Sciatic nerve (tissue), 2 donors: ENCODE measurements around the gene WSCD2. TPM values are rescaled to one million over a fixed set of nuclear protein-coding genes. Genes with fewer than 3 reads are reported as not detected.

Experiments used
- ATAC-seq: fragments of 200-7000 bp; cut with Tn5 transposase; one replicate; pipeline ENCODE4 v1.9.1; 2020; ENCODE audit warnings: mild to moderate bottlenecking, moderate library complexity
- DNase-seq: peaks from one replicate; pipeline ENCODE4 v3.0.0-alpha.2; 2020; ENCODE audit warnings: low spot score
- intact Hi-C: fragments of 100-400 bp; cut with DNase I; formaldehyde crosslinking; loops from one replicate; pipeline ENCODE4 v1.14.2; 2022
- total RNA-seq: library from RNA; stranded (reverse); fragmentation: NEBNext Ultra II Directional; extraction: Animal tissue kit (Norgen Biotek cat#: 25700); gene quantifications from one replicate; pipeline ENCODE4 v1.2.1, GENCODE V29; 2021
- donor health status: DM: no; HTN: no; CAD: no.
- donor health status: DM: no; HTN: no; CAD: no.

Gene WSCD2
- total RNA-seq, 1 donor from 2014 or later: 33.0 TPM

- ATAC-seq (no peak), DNase-seq (no peak)
- intact Hi-C loops: no loop called here
These were observed 5.7 kb upstream of the WSCD2 start for GRCh38 chr12:108123402-108123801.

DNA sequence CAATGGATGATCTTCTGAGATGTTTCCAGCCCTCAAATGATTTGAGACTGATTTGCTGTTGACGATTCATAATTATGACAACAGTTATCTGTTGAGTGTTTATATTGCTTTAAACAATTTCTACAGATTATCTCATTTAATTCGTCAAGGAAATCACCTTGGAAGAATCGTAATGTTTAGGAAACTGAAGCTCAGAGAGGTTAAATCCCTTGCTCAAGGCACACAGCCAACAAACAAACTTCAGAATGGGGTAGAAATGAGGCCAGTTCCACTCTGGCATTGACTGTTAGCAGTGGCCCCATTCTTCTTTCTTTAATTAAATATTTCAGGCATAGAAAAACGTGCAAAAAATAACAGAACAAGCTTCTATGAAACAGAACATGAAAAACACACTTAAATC lies 4.0 kb upstream of the WSCD2 start:
- ATAC-seq (no peak), DNase-seq (no peak)
- intact Hi-C loops: no loop called here

DNA sequence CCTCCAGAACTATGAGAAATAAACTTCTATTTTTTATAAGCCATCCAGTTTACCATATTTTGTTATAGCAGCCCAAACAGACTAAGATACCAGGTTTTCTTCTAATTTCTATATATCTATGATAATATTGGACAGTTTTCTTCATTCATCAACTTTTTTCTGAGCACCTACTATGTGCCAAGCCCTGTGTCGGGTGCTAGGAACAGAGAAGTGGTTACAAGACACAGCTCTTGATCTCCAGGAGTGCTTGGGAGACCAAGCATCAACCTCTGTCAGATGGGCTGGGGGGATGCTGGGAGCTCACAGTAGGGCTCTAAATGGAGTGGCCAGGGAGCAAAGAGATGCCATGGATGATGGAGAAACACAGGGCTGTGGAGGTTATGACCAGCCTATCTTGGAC lies 2.9 kb upstream of the WSCD2 start:
- DNase-seq: no peak
- no peak for ATAC-seq
- intact Hi-C loops: no loop called here

- intact Hi-C loops: no loop called here
- DNase-seq (no peak), ATAC-seq (no peak)
These were observed 2.0 kb upstream of the WSCD2 start for GRCh38 chr12:108126990-108127501.

DNA sequence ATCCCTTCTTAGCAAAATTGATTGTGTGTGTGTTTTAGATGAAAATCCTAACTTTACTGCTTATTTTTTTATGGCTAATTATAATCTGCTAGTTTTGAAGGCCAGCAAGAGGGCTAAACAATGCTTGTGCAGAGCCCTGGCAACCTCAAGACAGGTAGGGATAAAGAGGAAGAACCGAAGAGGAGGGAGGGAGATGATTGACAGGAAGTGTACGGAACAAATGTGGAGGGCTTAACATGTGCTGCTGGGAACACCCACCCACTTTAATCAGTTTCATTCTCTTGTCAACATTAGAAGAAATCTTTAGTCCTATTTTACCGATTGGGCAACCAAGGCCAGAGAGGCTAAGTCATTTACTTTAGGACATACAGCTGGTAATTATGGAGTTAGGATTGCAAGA lies 1.4 kb upstream of the WSCD2 start:
- intact Hi-C loops: no loop called here
- ATAC-seq: no peak
- DNase-seq: no peak

- ATAC-seq: no peak
- intact Hi-C loops: no loop called here
- no peak for DNase-seq
These were observed 669 bp upstream of the WSCD2 start for GRCh38 chr12:108128221-108129016.

GRCh38 chr12:108131035-108131434 lies 1.9 kb downstream of the WSCD2 start:
- ATAC-seq: no peak
- no peak for DNase-seq
- intact Hi-C loops: loop anchor here (5.0 kb wide), 1 partner anchor 626 kb away; no protein-coding TSS in a partner anchor

DNA sequence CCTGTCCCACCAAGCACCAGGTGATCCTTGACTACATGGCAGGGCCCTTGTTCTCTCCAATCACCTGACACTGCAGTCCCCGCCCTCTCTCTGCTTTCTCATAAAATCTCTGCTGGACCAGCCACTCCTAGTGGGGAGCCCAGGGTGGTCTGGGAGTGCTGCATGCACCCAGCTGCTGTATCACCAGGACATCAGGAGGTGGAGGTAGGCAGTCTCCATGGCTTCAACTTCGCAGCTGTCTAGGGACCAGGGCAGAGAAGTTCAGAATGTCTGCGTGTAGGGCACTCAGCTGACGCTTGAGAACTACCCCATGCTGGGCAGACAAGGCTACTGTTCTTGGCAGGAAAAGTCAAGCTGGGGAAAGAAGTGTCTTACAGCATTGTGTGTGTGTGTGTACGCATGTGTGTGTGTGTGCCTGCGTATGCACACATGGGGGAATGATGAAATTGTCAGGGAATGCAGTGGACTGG lies 2.6 kb downstream of the WSCD2 start:
- ATAC-seq (peak; percentile 28), DNase-seq (no peak)
- intact Hi-C loops: loop anchor here (5.0 kb wide), 1 partner anchor 626 kb away; no protein-coding TSS in a partner anchor

- ATAC-seq (peak; percentile 10), DNase-seq (no peak)
- intact Hi-C loops: loop anchor here (5.0 kb wide), 1 partner anchor 624 kb away; no protein-coding TSS in a partner anchor
These were observed 4.4 kb downstream of the WSCD2 start for GRCh38 chr12:108133482-108133881.

GRCh38 chr12:108134744-108135143 lies 5.7 kb downstream of the WSCD2 start:
- no peak for DNase-seq
- intact Hi-C loops: loop anchor here (5.0 kb wide), 1 partner anchor 623 kb away; no protein-coding TSS in a partner anchor

DNA sequence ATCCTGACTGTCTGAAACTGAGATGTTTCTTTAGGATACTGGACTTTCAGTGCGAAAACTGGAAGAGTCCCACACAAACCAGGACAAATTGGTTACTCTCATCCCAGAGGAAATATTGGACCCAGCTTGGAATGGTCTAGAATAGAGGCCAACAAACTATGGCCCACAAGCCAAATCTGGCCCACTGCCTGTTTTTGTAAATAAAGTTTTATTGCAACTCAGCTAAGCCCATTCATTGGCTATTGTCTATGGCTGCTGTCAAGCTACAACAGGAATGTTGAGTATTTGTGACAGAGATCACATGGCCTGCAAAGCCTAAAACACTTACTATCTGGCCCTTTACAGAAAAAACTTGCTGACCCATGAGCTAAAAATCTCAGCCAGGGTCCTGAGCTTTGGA lies 6.5 kb downstream of the WSCD2 start:
- DNase-seq: no peak
- intact Hi-C loops: no loop called here
- no peak for ATAC-seq

More at GRCh38 chr12:108134744-108135143, 5.7 kb downstream of the WSCD2 start:
- no peak for ATAC-seq

GRCh38 chr12:108136697-108137096 lies 7.6 kb downstream of the WSCD2 start:
- ATAC-seq: no peak
- intact Hi-C loops: no loop called here

DNA sequence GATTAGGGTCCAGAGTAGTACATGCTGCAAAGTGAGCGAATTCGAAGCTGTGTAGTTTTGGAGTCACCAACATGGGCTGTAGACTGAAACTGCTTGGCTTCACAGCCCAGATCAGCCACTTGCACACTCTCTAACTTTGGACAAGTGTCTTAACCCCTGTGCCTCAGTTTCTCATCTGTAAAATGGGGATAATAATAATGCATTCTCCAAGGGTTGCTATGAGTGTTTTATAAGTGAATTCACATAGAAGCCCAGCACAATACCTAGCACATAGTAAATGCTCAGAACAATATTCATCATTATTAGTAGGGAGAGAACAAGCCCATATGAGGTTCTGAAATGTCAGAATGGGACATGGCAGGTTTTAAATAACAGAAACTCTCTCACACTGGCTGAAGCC lies 10.4 kb downstream of the WSCD2 start:
- no peak for DNase-seq
- no peak for ATAC-seq
- intact Hi-C loops: no loop called here

More at GRCh38 chr12:108136697-108137096, 7.6 kb downstream of the WSCD2 start:
- DNase-seq: no peak

- DNase-seq: no peak
- no peak for ATAC-seq
- intact Hi-C loops: no loop called here
These were observed 11.4 kb downstream of the WSCD2 start for GRCh38 chr12:108140501-108140900.

DNA sequence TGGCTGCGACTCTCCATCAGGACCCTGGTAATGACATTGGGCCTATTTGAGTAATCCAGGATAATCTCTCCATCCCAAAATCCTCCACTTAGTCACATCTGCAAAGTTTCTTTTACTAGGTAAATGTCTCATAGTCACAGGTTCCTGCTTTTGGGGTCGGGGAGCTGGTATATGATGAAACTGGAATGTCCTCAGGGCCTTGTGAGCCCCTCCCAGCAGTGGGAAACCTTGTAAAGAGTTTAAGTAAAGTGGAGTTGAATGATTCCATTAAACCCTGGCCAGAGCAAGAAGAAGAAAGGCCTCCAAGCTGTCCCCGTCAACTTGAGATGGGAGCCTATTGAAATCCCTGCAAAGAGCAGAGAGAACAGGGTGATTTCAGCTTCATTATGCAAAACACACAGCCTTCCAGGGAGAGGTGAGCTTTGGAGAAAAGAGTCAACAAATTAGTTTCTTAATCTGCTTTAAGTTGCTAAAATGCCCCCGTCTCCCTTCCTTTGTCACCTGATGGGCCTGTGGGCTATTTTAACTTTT lies 12.6 kb downstream of the WSCD2 start:
- no peak for ATAC-seq
- intact Hi-C loops: no loop called here

GRCh38 chr12:108143144-108143543 lies 14.1 kb downstream of the WSCD2 start:
- intact Hi-C loops: no loop called here
- ATAC-seq (no peak), DNase-seq (no peak)

More for the DNA sequence above, 12.6 kb downstream of the WSCD2 start:
- DNase-seq: no peak

- DNase-seq: no peak
- intact Hi-C loops: no loop called here
- no peak for ATAC-seq
These were observed 15.0 kb downstream of the WSCD2 start for GRCh38 chr12:108144080-108144479.

DNA sequence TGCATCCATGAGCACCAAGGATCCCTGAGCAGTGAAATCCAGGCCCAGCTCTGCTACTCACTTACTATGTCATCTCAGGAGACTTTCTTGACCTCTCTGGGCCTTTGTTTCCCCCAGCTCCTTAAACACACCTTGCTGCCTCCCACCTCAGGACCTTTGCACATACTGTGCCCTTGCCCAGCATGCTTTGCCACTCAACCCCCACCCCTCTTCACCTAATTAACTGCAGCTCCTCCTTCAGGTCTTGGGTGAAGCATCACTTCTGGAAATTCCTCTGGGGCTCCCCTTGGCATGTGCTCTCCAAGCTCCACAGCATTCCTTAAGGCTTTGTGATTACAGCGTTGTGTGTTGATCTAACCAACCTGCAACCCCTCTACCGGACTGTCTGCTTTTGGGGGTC lies 15.9 kb downstream of the WSCD2 start:
- intact Hi-C loops: no loop called here
- no peak for DNase-seq
- ATAC-seq: no peak

- DNase-seq (no peak), ATAC-seq (no peak)
- intact Hi-C loops: no loop called here
These were observed 17.2 kb downstream of the WSCD2 start for GRCh38 chr12:108146035-108146893.
